ENCODE measurements around the gene AK4. TPM values are rescaled to one million over a fixed set of nuclear protein-coding genes. Genes with fewer than 3 reads are reported as not detected.

AK4 gene
- total RNA-seq, 3 donors from 2014 or later (not counting 1 experiment from before 2014, with no cell fraction given), result 0.32 to 1.6 (median 0.75) TPM

DNA sequence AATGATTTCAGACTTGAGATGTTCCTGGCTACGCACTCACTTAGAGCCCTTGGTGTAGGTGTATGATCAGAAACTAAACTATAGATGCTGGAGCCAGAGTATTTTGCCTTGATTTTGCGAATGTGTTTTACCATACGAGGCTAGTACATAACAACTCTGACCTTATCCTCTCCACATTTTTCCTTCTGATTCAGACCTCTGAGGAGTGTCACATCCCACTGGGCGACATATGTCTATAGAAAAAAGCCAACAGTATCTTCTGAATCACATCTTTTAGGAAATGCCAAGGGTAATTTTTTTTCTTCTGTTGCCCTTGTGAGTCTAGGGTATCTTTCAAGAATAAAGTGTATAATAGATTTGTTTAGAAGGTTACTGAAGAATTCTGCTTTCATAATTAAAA, 49.6 kb downstream of the AK4 start:
- H3K36me3 Mint-ChIP-seq, result no peaks in the 10 kb centered on the region
- H3K9me3 Mint-ChIP-seq, result no peaks in the 10 kb centered on the region
- TF ChIP-seq CTCF (IDR thresholded peaks at IDR 0.05), result no peak
- DNase-seq (no peak), ATAC-seq (no peak)
- Histone ChIP-seq H3K4me1 (ENCODE audit: control insufficient read depth, insufficient read depth, low read length) (no peaks in the 10 kb centered on the region), H3K9me3 (ENCODE audit: control insufficient read depth, insufficient read depth, low read length) (no peaks in the 10 kb centered on the region), H3K27me3 (ENCODE audit: control insufficient read depth, insufficient read depth, low read length) (no peaks in the 10 kb centered on the region), H3K4me3 (ENCODE audit: low read length) (no peak overlapping the region), H3K27ac (ENCODE audit: low read length) (no peak overlapping the region), H3K36me3 (ENCODE audit: control insufficient read depth, insufficient read depth, low read length) (no peaks in the 10 kb centered on the region)
- no peak overlapping the region for H3K4me3 Mint-ChIP-seq
- H3K27ac Mint-ChIP-seq, result no peak overlapping the region
- 89% methylated on average over 4 of the region's 4 CpGs for WGBS (ENCODE audit: insufficient coverage)
- intact Hi-C loops (cut with micrococcal nuclease), result no loop called here
- H3K27me3 Mint-ChIP-seq (ENCODE audit: low read depth in 2 of 2), result peaks cover 5 to 12% of the 10 kb centered on the region in 2 donors
- no peaks in the 10 kb centered on the region for H3K4me1 Mint-ChIP-seq

DNA sequence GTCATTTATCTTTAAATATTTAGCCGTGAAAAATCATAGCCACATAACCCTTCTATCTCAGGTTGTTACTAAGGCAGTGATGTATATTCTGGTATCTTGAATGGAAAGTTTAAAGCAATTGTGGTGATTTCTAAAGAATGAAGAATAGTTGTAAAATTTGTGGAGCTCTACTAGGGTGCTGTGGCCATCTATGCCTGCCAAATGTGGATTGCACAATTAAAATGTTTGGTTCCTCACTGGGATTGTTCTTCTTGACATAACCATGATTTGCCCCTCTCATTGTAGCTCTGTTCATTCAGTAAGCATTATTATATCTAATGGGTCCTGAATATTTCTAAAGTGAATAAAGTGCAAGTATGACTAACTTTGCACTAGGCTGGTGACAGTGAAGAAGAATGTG, 50.1 kb downstream of the AK4 start:
- Mint-ChIP-seq H3K36me3 (no peaks in the 10 kb centered on the region), H3K9me3 (no peaks in the 10 kb centered on the region), H3K4me1 (no peaks in the 10 kb centered on the region), H3K4me3 (no peak overlapping the region), H3K27me3 (ENCODE audit: low read depth in 2 of 2) (peaks cover 5 to 12% of the 10 kb centered on the region in 2 donors), H3K27ac (no peak overlapping the region)
- no peak for TF ChIP-seq CTCF (IDR thresholded peaks at IDR 0.05)
- ATAC-seq, result no peak
- no peaks in the 10 kb centered on the region for H3K9me3 ChIP-seq (ENCODE audit: control insufficient read depth, insufficient read depth, low read length)
- H3K27me3 ChIP-seq (ENCODE audit: control insufficient read depth, insufficient read depth, low read length), result no peaks in the 10 kb centered on the region
- no peaks in the 10 kb centered on the region for H3K36me3 ChIP-seq (ENCODE audit: control insufficient read depth, insufficient read depth, low read length)
- intact Hi-C loops (cut with micrococcal nuclease), result no loop called here
- no peak overlapping the region for H3K27ac ChIP-seq (ENCODE audit: low read length)
- no peak for DNase-seq
- H3K4me1 ChIP-seq (ENCODE audit: control insufficient read depth, insufficient read depth, low read length), result no peaks in the 10 kb centered on the region
- no peak overlapping the region for H3K4me3 ChIP-seq (ENCODE audit: low read length)
- WGBS (ENCODE audit: insufficient coverage), result no CpG with 5 or more reads among the region's 1 CpG

GRCh38 chr1:65200411-65200810, 52.4 kb downstream of the AK4 start:
- H3K36me3 Mint-ChIP-seq, result no peaks in the 10 kb centered on the region
- no peak for TF ChIP-seq CTCF (IDR thresholded peaks at IDR 0.05)
- no peak overlapping the region for H3K4me3 Mint-ChIP-seq
- Histone ChIP-seq H3K27me3 (ENCODE audit: control insufficient read depth, insufficient read depth, low read length) (no peaks in the 10 kb centered on the region), H3K36me3 (ENCODE audit: control insufficient read depth, insufficient read depth, low read length) (no peaks in the 10 kb centered on the region), H3K27ac (ENCODE audit: low read length) (no peak overlapping the region), H3K9me3 (ENCODE audit: control insufficient read depth, insufficient read depth, low read length) (no peaks in the 10 kb centered on the region), H3K4me3 (ENCODE audit: low read length) (no peak overlapping the region), H3K4me1 (ENCODE audit: control insufficient read depth, insufficient read depth, low read length) (no peaks in the 10 kb centered on the region)
- H3K27ac Mint-ChIP-seq, result no peak overlapping the region
- 93% methylated on average over 2 of the region's 2 CpGs for WGBS (ENCODE audit: insufficient coverage)
- no peaks in the 10 kb centered on the region for H3K9me3 Mint-ChIP-seq
- peaks cover 5 to 14% of the 10 kb centered on the region in 2 donors for H3K27me3 Mint-ChIP-seq (ENCODE audit: low read depth in 2 of 2)
- intact Hi-C loops (cut with micrococcal nuclease), result no loop called here
- ATAC-seq, result no peak
- H3K4me1 Mint-ChIP-seq, result no peaks in the 10 kb centered on the region
- DNase-seq, result no peak

- Histone ChIP-seq H3K4me3 (ENCODE audit: low read length) (no peak overlapping the region), H3K27me3 (ENCODE audit: control insufficient read depth, insufficient read depth, low read length) (no peaks in the 10 kb centered on the region), H3K36me3 (ENCODE audit: control insufficient read depth, insufficient read depth, low read length) (no peaks in the 10 kb centered on the region), H3K9me3 (ENCODE audit: control insufficient read depth, insufficient read depth, low read length) (no peaks in the 10 kb centered on the region), H3K27ac (ENCODE audit: low read length) (no peak overlapping the region), H3K4me1 (ENCODE audit: control insufficient read depth, insufficient read depth, low read length) (no peaks in the 10 kb centered on the region)
- no peak for TF ChIP-seq CTCF (IDR thresholded peaks at IDR 0.05)
- no peaks in the 10 kb centered on the region for H3K9me3 Mint-ChIP-seq
- H3K27ac Mint-ChIP-seq, result no peak overlapping the region
- no peaks in the 10 kb centered on the region for H3K36me3 Mint-ChIP-seq
- intact Hi-C loops (cut with micrococcal nuclease), result no loop called here
- no peak overlapping the region for H3K4me3 Mint-ChIP-seq
- H3K27me3 Mint-ChIP-seq (ENCODE audit: low read depth in 2 of 2), result peaks cover 0 to 10% of the 10 kb centered on the region in 2 donors
- 92% methylated on average over 2 of the region's 2 CpGs for WGBS (ENCODE audit: insufficient coverage)
- DNase-seq (no peak), ATAC-seq (no peak)
- no peaks in the 10 kb centered on the region for H3K4me1 Mint-ChIP-seq
Measured at GRCh38 chr1:65206836-65207235, 58.8 kb downstream of the AK4 start.

Data from natural killer cell (primary cell).